Measurements from ENCODE around the gene RCOR1. TPM values are rescaled to one million over a fixed set of nuclear protein-coding genes. Genes with fewer than 3 reads are reported as not detected.

The RCOR1 gene
- total RNA-seq, 3 donors from 2014 or later = 29.4 to 31.3 (median 29.5) TPM

DNA sequence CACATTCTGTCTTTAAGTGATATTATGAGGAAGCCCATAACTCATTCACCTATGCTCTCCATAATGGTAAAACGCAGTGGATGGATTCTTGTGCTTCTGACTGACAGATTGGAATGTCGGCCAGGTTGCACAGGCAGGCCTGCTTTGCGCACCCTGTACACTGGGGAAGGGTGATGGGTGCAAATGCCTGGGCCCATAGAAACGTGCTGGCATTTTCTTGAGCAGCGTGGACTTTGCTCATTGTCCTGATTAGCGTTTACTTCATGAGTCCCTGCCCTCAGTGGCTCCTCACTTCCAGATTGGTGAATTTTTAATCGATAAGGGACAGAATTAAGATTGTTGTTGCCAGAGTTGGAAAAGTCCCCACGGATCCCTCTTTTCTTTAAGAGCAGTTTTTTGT is 103.9 kb downstream of the RCOR1 start:
- Histone ChIP-seq H3K4me1 (ENCODE audit: low read depth) (peaks cover 15% of the 10 kb centered on the region), H3K4me3 (no peak overlapping the region), H3K9me3 (no peaks in the 10 kb centered on the region), H3K36me3 (ENCODE audit: low read depth) (no peaks in the 10 kb centered on the region)
- DNase-seq (peak in 2 of 3 donors; percentile 50 to 51), ATAC-seq (peak; percentile 72)
- TF ChIP-seq, protein P1, sequence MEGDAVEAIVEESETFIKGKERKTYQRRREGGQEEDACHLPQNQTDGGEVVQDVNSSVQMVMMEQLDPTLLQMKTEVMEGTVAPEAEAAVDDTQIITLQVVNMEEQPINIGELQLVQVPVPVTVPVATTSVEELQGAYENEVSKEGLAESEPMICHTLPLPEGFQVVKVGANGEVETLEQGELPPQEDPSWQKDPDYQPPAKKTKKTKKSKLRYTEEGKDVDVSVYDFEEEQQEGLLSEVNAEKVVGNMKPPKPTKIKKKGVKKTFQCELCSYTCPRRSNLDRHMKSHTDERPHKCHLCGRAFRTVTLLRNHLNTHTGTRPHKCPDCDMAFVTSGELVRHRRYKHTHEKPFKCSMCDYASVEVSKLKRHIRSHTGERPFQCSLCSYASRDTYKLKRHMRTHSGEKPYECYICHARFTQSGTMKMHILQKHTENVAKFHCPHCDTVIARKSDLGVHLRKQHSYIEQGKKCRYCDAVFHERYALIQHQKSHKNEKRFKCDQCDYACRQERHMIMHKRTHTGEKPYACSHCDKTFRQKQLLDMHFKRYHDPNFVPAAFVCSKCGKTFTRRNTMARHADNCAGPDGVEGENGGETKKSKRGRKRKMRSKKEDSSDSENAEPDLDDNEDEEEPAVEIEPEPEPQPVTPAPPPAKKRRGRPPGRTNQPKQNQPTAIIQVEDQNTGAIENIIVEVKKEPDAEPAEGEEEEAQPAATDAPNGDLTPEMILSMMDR (IDR thresholded peaks at IDR 0.05) = no peak
- intact Hi-C loops (cut with DNase I, micrococcal nuclease) = no loop called here

DNA sequence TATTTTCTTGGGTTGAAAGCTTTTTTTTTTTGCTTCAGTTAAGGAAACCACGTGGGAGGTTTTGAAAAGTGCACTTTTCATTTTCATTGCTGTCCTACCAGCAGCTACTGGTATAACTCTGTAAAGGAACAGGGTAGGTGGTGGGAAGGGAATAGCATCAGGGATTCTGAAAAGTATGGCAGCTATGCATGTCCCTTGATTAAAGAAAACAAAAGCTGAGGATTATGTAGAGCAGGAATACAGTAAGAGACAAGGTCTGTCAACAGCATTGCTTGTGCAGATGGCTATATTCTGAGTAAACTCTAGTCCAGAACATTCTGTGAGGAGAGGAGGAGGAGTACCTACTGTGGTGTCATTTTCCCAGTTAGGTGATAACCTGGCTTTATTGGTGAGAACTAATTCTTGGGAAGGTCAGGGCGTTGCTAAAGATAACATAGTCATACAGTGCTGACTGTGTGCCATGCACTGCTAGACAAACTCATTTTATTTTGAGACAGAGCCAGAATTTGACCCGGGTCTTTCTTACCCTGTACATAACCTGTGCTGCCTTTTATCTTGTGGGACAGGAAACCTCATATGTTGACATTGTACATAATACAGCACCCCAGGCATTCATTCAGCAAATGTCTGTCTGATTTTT is 104.5 kb downstream of the RCOR1 start:
- peak; percentile 90 for ATAC-seq
- H3K36me3 ChIP-seq (ENCODE audit: low read depth) = no peaks in the 10 kb centered on the region
- peak in 1 of 3 donors; percentile 27 for DNase-seq
- no peaks in the 10 kb centered on the region for H3K9me3 ChIP-seq
- TF ChIP-seq, protein P1 (IDR thresholded peaks at IDR 0.05) = no peak
- intact Hi-C loops (cut with DNase I, micrococcal nuclease) = no loop called here
- no peak overlapping the region for H3K4me3 ChIP-seq
- peaks cover 15% of the 10 kb centered on the region for H3K4me1 ChIP-seq (ENCODE audit: low read depth)

DNA sequence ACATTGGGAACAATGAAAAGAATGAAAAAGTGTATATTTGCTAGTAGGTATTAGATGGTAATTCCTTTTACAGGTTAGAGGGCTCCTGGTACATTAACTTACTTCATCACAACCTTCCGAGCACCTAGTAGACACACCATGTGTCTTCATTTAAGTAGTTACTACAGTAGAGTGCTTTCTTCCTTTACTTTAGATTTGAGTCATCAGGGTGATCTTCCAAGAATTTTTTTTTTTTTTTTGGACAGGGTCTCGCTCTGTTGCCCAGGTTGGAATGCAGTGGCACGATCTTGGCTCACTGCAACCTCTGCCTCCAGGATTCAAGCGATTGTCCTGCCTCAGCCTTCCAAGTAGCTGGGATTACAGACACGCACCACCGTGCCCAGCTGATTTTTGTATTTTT is 105.1 kb downstream of the RCOR1 start:
- ATAC-seq = no peak
- Histone ChIP-seq H3K36me3 (ENCODE audit: low read depth) (no peaks in the 10 kb centered on the region), H3K4me1 (ENCODE audit: low read depth) (peaks cover 15% of the 10 kb centered on the region), H3K9me3 (no peaks in the 10 kb centered on the region), H3K4me3 (no peak overlapping the region)
- TF ChIP-seq, protein P1 (IDR thresholded peaks at IDR 0.05) = no peak
- intact Hi-C loops (cut with DNase I, micrococcal nuclease) = no loop called here
- no peak for DNase-seq

DNA sequence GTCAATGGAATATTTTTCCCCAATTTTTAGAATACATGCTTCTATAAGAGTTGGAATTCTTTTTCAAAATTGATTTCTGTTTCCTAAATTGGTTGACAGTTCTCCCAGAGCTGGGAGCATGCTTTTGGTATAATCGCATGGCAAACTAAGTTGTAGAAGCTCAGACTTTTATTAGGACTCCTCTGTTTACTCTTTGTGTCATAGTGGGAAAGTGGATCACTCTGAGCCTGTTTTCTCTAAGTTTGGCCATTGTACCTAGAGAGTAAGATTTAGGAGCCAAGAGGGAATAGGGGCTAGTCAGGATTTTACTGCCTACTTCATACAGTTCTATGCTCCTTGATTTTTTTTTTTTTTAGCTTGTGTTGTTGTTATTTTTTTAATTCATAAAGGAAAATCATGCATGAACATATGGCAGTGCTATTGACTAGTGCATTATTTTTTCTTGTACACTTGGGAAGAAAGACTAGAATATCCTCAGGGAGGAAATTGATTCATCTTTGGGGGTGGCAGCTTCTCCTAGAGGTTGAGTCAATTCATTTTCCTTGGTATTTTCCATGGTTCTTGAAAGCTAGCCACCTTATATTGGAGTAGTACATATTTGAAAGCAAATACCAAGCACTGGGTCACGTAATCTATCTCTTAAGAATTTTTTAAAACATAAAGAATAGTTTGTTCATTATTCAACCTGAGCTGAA is 107.1 kb downstream of the RCOR1 start:
- DNase-seq = no peak
- no peaks in the 10 kb centered on the region for H3K36me3 ChIP-seq (ENCODE audit: low read depth)
- H3K4me3 ChIP-seq = no peak overlapping the region
- no peaks in the 10 kb centered on the region for H3K9me3 ChIP-seq
- peaks cover 15% of the 10 kb centered on the region for H3K4me1 ChIP-seq (ENCODE audit: low read depth)
- intact Hi-C loops (cut with DNase I, micrococcal nuclease) = no loop called here
- no peak for ATAC-seq
- TF ChIP-seq, protein P1 (IDR thresholded peaks at IDR 0.05) = no peak

DNA sequence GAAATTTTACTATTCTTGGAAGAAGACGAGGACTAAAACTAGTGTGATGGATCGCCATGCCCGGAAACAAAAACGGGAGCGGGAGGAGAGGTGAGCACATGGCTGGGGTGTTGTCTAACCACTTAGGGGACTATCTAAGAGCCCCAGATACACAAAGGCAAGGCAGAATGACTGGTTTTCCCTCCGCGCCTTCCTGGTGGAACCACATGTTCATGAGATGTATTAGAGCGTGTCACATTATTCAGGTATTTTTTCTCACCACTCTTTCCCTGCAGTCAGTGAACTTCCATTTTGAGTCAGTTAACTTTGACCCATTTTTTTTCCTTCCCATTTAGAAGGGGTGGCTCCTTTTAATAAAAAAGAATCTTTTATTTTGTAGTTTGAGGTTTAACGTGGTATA is 116.0 kb downstream of the RCOR1 start:
- ATAC-seq = no peak
- no peak for DNase-seq
- TF ChIP-seq, protein P1 (IDR thresholded peaks at IDR 0.05) = no peak
- Histone ChIP-seq H3K4me3 (no peak overlapping the region), H3K36me3 (ENCODE audit: low read depth) (no peaks in the 10 kb centered on the region), H3K9me3 (no peaks in the 10 kb centered on the region), H3K4me1 (ENCODE audit: low read depth) (no peaks in the 10 kb centered on the region)
- intact Hi-C loops (cut with DNase I, micrococcal nuclease) = no loop called here
